GM19351 (cell line): Measurements from ENCODE around the gene CXCR6.

ENCODE experiments used
- ATAC-seq: cut with Tn5 transposase; IDR thresholded peaks from one replicate; pipeline ENCODE4 v1.9.1; 2021; ENCODE audit warnings: mild to moderate bottlenecking, moderate library complexity; ENCODE audit not compliant: unreplicated experiment

CXCR6 gene

DNA sequence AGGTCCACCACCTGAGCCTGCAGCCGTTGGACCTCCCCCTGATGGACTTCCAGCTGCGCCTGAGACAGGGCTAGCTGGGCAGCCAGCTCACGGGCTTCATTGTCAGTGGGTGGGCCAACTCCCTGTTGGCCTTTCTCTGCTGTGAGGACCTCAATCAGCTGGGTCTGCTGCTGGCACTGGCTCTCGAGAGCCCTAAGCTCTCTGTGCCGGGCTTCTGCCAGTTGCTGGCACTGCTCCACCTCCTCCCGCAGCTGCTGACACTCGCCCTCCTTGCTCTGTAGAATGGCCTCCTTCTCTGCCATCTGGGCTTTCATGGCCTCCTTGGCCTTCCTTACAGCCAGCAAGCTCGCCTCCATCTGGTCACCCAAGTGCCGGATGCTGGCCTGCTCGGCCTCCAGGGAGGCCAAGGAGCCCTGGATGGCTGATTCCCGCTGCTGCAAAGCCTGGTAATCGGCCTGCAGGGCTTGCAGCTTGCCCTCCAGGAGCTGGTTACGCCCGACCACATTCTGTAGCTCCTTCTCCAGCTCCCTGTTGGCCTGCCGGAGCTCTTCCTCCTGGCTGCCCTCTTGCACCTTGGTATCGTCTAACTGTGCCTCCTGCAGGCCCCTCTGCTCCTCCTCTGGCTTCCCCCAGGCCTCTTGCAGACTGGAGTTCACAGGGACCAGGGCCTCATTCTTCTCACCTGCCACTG is 23.8 kb downstream of the CXCR6 start:
- no peak for ATAC-seq

DNA sequence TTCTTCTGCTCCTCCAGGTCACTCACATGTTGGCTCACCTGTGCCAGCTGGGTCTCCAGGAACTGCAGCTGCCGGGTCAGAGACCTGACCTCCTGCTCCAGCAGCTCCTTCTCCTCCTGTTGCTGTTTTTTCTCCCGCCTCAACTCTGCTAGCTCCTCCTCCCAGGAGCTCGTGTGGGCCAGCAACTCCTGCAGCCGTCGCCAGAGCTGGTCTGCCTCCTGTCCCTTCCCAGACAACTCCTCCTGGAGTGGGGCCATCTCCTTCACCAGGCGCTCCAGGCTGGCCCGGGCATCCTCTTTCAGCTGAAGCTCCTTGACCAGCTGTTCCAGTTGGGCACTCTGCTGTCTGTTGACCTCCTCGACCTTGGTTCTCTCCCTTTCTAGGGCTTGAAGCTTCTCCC is 24.5 kb downstream of the CXCR6 start:
- no peak for ATAC-seq

DNA sequence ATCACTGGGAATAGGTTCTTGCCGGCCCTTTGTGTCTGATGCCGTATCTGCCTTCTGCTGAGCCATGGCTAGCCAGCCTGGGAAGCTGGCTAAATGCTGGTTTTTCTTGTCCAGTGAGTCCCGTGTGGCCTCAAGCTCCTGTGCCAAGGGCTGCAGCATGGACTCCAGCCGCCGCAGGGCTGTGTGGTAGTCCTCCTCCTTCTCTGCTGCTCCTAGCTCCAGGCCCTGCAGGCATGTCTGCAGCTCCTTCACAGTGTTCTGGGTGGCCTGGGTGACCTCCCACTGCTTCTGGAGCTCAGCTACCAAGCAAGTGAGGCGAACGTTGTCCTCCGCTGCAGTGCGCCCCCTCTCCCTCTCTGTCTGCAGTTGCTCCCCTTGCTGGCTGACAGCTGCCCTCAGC is 24.9 kb downstream of the CXCR6 start:
- no peak for ATAC-seq

DNA sequence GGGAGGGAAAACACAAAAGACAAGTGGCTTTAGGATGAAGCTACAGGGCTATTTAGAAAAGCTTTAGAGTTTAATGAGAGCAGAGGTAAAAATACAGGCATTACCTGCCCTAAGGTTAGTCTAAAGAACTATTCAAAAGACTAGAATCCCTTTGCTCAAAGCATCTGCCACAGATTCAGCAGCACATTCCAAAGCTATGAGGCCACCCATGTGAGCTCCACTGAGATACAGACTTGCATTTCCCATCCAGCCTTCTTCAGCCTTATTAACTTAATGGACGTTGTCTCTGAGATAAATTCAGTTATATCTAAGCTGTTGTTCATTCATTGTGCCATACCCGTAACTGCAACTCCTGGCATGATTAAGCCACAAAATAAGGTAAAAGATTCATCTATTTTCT is 25.4 kb downstream of the CXCR6 start:
- ATAC-seq: no peak

DNA sequence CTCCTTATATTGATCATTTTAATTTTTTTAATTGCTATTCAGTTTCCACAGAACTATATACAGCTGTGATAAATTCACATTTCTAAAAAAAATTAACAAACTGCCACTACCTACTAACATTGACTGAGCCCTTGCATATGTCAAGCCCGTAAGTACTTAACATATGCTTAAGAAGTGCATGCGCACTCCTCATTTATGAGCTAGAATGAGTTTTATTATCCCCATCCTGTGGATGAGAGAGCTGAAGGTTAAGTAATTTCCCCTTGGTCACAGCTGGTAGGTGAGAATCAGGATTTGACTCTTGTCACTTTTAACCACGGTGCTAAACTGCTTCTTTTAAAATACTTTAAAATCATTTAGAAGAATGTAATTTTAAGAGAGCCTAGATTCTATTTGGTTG is 25.9 kb downstream of the CXCR6 start:
- ATAC-seq: no peak

DNA sequence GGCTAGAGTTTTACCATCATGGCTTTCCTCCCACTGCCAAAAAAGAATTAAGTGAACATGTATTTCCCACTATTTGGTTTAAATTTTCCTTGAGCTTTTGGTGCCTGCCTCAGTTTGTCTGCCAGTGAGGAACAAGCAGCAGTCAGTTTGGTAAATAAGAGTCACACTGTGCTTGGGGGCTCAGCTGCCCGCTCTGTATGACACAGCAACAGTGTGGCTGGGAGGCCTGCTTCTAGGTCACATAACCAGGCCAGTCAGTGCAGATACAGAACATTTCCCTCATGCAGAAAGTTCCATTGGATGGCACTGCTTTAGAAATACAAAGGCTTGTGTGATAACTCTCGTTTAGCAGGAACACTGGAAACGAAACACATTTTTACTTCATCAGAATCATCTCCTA is 26.7 kb downstream of the CXCR6 start:
- ATAC-seq: no peak

DNA sequence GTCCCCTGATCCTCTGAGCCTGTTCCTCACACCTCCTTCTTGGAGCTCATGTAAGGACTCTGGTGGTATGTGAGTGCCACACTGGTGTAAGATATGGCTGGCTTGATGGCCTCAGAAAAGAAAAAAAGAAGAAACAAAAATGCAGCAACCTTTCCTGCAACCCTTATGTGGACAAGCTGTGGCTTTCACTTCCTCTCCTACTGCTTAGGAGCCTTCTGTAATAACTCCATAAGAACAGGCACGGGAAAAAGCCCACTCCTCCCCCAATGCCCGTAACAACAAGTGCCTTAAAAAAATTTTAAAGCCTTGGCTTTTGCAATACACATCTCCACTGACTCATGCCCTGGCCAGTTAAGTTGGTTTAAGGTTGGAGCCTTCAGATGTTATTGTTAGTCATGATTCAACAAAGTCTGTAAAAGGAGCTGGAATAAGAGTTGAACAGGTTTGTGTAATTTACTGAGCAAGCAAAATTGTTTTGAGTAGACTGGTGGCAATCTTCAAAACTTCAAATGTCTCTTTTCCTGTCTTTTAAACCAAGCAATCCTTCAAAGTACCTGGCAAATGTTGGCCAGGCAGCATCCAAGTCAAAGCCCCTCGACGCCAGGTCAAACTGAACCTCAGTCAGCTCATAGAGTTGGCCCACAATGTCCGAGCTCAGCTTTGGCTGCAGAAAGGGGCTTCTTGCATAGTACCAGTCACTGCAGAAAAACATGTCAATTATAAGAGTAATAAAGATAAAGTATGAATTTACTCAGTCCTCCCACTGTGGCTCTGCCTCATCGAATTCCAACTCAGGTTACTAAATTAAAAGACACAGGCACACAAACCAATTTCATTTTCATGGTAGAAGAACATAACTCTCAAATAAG is 29.5 kb downstream of the CXCR6 start:
- no peak for ATAC-seq

DNA sequence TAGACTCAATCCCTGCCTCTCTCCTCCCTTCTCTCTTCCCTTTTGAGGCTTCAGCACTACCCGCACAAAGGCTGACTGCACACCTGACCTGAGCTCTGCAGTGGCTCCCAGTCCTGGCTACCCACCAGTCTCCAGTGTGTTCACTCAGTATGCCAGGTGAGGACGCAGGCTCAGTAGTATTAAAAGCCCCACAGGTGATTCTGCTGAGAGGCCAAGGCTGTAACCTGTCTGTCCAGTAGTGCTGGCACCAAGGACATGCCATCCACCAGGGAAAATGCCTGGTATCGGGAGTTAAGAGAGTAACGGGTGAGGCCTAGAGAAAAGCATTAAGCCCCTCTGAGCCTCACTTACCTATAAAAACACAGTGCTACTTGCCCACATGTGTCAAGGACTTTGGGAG is 31.4 kb downstream of the CXCR6 start:
- ATAC-seq: no peak

DNA sequence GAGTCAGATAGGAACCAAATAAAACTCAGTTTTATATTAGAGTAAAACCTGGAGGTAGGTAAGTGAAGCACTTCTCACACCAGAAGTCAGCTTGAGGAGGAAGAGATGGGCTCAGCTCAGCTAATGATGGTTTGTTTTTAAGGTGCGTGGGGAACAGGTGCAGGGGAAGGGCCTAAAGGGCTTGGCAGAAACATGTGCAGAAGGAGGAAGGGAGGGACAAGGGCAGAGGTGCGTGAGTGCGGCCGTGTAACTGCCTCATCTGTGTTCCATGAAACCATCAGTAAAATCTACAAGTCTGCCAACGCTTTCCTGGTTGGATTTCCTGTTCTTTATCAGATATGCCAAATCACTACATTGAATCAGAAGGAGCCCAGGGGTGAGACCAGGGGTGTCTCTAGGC is 32.4 kb downstream of the CXCR6 start:
- ATAC-seq: no peak

DNA sequence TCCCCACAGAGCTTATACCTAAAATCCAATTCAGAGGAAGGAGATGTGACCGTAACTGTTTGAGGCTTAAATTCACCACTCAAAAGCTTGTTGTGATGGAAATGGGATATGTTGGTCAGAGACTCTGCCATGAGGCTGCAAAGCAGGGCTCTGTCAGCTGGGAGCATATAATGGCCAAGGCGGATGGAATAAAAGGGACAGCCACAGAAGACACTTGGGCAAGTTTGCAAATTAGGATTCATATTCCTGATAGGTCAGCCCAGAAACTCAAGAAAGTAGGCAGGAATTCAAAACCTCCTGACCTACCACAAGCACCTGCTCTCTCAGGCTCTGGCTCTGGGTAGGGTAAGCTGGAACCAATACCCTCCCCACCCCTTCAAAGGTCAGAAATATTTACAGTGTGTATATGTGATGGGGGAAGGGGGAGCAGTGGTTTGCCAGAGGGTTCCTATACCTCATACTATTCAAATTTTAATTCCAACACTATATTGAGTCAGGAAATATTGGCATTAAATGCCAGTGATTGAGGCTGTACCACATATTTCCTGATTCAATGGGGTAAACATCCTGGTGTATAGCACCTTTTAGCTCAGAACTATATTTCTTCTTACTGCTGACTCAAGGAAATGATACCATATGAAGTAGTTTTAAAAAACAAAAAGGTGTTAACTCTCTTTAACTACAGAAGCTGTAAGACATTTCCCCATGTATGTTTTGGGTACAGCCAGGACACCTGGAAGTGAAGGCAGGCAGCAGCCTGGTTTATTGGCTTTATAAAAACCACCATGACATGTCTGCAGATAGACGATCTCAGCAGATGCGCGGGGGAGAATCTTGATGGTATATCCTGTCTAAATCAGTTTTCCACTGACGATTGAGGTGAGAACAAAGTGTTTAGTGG is 33.2 kb downstream of the CXCR6 start:
- ATAC-seq: no peak

DNA sequence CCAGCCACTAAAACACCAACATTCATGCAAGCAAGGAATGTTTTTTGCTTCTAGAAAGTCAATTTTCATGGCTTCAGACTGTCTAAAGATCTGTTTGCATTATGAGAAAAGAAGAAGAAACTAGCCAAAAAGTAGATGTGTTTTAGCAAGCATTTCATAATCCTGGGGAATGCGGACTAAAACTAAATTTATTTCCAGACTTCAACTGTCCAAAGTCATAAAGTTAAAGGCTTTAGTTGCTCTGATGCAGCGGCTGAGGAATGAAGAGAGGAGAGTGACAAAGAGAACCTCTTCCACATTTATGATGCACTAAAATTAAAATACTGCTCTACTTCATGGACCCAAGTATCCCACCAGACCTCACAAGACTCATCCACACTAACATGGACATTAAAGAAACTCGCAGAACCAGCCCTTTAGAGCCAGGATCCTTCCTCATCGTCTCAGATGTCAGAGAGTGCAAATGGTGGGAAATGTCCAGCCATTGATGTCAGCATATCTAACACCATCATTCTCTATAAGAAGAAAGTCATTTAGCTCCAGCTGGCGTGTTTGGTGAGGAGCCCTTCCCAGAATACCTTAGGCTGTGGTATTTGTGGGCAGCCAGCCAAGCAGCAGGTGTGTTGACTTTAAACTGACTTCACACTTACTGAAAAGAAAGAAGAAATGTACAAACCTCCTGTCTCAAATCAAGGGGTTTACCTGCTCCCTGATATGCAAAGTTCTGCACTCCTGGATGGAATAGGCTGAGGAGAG is 34.9 kb downstream of the CXCR6 start:
- ATAC-seq: no peak

DNA sequence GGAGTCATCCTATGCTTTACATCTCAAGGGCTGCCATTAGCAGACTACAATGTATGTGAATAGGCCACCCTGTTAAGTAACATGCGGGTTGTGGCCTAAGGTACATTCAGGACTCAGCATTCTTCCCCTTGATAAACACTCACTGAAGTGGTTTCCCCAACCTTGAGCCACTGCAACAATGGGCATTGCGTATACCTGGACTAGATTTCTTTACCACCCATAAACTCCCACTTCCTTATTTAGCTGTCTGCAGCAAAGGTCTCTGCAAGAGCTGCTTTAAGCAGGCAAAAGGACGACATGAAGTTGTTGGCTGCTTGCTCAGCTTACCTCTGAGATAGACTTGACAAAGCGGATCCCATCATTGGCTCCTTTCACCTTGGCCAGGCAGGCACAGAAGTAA is 36.1 kb downstream of the CXCR6 start:
- no peak for ATAC-seq

DNA sequence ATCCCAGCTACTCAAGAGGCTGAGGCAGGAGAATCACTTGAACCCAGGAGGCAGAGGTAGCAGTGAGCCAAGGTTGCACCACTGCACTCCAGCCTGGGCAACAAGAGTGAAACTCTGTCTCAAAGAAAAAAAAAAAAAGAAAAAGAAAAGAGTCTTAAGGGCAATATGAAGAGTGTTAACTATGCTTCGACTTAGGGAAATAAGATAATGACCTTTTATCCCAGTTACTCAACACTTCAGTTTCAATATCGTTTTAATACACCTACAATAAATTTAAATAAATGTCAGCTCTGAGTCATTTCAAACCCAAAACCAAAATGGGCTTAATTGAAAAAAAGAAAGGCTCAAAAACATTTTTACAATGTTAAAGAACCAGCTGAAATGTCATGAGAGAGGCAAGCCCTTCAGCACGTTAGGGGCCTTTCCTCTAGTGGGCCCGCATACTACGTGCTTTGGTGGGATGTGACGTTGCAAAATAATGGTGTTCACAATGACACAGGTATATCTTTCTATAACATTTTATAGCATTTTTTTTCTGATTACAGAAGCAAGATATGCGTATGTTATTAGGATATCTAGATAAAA is 37.1 kb downstream of the CXCR6 start:
- no peak for ATAC-seq

DNA sequence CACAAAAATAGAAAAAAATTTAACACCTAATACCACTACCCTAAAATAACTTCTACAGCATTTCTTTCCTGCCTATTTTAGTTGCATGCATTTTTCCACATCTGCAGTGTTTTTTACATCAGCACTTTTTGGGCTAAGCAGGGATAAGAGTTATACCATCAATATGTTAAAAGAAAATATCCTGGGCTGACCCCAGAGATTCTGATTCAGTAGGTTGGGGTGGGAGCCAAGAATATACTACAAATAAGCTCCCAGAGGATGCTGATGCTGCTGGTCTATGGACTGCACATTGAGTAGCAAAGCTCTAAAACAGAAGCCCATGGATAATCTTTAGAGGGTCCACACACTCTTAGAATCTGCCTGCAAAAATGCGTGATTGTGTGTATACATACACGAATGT is 37.6 kb downstream of the CXCR6 start:
- no peak for ATAC-seq

DNA sequence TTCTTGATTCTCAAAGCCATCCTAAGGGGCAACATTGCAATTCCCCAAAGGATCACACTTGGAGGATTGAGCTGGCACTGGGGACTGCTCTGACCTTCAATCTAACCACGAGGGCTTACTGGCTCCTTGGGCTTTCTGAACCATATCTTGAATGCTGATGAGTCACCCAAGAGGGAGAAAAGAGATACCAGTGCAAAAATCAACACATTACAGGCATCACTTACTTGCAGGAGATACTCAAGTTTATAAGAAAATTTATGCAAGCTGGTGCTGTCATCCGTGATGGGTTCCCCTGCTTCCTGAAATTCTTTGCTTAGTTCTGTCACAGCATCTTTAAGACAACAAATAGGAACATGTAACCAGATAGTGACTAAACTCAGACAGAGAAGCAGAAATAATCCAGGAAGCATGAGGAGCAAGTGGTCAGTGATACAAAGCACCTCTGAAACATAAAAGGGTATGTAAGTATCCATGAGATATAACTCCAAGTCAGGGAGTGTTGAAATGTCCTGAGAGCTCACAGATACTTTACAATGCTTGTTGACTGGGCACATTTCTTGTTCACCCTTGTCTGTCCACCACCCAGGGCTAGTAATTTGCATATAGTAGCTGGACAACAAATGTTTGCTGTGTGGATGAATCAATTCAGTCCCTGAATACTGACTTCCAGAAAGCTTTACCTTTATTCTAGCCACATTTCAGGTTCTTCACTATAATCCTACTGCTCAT is 38.2 kb downstream of the CXCR6 start:
- no peak for ATAC-seq

DNA sequence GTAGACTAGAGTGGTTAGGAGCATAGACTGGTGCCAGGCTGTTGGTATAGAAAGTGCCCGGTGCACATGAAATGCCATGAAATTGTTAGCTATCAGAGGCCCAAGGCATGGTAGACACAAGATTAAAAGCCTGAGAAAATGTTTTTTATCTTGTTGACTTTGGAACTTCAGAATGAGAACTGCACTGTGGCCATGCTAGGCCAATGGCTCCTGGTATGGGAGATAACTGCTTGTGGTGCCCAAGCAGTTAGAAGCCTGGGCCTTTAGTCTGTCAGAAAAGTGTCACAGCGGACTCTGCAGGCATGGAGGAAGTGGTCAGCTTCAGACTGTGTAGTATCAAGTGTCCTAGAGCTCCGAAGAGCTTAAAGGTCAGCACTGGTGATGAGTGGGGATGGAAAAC is 40.5 kb downstream of the CXCR6 start:
- no peak for ATAC-seq

DNA sequence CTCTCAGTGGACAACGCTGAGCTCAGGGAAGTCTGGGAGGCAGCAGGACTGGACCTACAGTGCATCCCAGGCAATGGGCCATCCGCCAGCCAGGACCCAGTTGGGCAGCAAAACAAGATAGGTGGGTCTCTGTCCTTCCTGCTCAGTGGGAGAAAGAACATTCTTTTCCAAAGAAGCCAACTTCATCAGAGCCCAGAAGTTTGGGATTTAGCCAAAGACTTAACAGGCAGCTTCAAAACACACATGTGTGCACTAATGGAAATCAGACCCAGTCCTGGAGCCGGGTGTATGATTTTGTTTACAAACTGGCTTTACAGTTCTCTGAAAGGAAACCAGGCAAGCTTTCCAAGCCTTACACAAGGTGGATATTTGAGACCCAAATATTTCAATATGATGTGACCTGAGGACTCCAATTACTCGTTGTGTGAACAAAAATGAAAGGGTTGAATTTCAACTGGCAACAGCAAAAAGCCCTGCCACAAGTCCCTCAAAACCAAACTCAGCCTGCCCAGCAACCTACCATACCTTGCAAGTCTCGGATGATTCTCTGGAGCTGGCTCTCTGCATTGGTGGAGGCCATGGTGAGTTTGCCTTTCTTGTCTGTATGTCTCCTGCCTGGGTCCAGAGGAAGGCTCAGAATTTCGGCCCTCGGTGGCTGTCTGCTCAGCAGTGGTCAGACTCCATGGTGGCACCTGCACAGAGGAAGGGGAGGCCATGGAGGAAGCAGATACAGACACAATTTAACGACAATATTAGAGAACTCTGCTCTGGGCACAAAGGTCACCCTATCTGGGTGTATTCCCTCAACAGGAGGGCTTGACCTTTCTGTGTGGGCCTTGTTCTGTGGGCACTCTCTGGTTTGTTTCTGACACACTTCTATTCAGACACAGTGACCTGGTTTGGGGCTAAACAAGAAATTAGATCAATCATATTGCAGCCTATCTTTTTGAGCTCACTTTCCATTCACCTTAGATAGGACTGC is 41.4 kb downstream of the CXCR6 start:
- ATAC-seq: no peak

DNA sequence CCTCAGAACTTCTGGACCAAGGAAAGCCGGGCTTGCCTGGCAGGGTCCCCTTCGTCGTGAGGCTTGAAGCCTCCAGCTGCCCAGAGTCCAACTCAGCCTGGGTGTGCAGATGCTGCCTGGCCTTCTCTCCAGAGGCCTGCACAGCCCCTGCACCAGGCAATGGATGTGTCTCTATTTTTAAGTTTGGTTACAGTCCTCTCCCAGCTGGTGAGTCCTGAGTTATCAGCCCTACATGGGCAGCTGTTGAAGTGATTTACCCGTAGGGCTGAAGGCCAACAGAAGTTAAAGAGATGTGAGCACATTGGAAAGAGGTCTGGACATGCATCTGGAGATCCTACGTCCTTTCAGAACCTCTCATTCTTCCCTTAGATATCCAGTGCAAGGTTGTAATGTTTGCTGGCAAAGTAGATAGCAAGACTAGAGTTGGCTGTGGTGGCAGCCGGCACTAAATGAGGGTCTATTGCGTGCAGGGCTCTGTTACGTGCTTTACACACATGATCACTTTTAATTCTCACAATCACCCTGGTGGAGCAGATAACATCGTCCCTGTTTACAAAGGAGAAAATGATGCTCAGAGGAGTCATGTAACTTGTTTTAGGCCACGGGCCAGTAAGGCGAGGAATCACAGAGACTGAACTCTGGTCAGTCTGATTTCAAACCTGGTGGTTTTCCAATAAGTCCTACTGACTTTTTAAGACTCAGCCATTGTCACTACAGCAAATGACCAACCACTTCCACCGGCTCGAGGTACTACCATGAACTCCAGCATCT is 42.5 kb downstream of the CXCR6 start:
- no peak for ATAC-seq
